Urothelium cell line (cell line): ENCODE data around the gene RAB23.

ENCODE experiments used
- DNase-seq: peaks from one replicate; pipeline ENCODE4 v3.0.0; 2011; ENCODE audit warnings: low spot score, mixed read lengths
- FAIRE-seq: peaks from 2 replicates; lab custom pipeline; 2011; peaks lifted over from hg19 to GRCh38; lab: Jason Lieb, UNC

Gene RAB23

DNA sequence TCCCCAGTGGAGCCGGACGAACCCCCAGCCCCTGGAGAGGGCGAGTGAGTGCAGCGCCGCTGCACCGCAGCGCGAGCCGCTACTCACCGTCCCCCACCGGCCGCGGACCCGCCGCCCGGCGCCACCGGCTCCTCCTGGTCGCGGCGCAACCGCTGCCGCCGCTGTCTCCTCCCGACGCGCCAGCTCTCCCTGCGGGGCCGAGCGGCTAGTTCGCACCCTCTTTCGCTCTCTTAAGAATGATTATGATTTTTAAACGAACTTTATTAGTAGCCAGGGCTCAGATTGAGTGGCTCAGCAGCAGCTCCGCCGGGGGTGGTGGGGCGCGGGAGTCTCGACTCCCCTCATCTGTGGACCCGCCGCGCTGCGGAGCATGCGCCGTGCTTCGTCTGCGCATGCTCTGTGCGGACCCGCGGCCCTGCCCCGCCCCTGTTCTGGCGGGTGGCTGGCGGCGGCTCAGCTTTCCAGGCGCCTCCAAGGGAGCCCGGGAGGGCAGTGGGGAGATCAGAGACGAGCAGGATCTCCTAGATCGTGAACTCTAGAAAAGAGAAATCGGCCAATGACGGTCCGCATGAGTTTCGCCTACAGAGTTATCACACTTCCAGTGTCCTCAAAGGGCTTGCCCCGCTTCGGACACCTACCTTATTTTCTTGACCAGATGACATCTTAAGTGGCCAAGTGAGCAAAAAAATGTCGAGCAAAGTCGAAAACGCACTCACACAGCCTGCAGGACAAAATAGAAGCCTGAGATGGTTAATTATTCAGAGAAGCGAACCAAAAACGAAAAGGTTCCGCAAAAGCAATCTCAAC lies at the start of gene RAB23:
Gene RAB23, minus strand, starts transcription at position 372 of the 807 bp plus-strand sequence. CDS start 11,927 bp downstream, outside the sequence.
- FAIRE-seq (peak; percentile 96), DNase-seq (peak; percentile 98)

DNA sequence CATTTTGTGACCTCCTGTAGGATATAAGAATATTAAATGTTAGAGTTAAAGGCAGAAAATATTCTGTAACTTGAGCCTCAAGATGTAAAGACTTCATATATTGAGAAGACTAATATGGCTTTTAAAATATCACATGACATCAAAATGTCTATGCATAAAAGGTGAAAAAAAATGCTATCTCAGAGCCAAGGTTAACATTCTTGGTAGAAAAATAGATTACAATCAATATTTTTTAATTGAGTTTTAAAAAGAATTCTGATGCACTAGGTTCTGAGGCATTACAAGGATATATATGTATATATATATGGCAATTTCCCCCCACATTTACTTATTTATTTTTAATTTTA lies 46.2 kb upstream of the RAB23 start:
- no peak for DNase-seq
- no peak for FAIRE-seq

DNA sequence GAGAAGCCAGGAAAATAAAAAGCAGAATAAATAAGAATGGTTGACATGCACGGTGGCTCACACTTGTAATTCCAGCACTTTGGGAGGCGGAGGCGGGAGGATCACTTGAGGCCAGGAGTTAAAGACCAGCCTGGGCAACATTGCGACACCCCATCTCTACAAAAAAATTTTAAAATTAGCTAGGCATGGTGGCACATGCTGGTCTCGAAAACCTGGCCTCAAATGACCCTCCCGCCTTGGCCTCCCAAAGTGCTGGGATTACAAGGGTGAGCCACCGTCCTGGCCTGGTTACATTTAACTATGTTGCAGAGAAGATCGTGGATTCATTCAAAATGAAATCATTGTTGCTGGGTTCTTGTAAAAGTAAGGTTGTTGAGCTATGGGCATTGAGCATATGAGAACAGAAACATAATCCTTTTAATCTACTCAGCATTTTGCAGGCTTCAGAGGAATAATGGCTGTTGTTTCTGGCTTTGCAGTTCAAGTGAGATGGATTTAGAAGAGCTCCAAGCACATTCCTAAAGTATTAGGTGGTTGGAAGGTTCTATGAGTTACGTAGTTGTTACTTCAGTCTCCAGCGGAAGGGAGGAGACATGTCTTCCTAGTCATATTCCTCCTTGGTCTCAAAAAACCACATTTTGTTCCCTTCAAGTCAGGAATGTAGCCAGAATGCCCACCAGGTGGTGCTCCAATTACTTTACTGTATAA lies 45.6 kb upstream of the RAB23 start:
- peak; percentile 85 for DNase-seq
- no peak for FAIRE-seq

DNA sequence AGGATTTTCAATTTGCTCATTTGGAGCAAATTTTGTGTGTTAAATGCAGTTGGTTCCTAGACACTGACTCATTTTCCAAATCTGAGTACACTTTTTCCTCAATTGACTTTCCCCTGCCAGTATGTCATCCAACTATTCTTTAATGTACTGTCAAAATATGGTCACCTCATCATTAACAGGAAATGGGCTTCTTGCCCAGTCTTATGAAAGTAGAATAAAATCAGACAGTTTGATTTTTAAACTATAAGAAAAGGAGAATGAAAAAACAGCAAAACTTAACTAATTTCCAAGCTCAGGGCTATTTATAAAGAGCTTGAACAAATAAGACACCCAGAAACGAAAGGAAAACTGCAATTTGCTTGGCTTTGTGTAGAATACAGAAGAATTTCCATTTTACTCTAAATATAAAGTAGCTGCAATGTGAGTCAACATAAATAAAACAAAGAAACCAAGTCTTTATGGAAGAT lies 43.7 kb upstream of the RAB23 start:
- DNase-seq (no peak), FAIRE-seq (no peak)

DNA sequence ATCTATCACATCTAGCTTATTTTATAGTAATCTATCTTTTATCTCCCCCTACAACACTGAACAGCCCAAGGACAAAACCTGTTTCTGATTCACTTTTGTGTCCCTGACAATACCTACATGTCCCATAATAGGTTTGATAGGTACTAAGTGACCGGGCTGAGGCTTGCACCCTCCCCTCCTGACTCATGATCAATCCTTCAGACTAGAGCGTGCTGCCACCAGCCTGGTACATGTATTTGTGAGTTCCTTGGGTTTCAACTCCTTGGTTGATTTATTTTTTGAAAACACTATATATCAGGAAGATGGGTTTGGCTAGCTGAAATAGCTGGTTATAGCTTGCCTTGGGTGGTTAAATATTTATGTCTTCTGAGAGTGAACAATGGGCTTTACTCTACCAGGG lies 41.6 kb upstream of the RAB23 start:
- FAIRE-seq (no peak), DNase-seq (no peak)

DNA sequence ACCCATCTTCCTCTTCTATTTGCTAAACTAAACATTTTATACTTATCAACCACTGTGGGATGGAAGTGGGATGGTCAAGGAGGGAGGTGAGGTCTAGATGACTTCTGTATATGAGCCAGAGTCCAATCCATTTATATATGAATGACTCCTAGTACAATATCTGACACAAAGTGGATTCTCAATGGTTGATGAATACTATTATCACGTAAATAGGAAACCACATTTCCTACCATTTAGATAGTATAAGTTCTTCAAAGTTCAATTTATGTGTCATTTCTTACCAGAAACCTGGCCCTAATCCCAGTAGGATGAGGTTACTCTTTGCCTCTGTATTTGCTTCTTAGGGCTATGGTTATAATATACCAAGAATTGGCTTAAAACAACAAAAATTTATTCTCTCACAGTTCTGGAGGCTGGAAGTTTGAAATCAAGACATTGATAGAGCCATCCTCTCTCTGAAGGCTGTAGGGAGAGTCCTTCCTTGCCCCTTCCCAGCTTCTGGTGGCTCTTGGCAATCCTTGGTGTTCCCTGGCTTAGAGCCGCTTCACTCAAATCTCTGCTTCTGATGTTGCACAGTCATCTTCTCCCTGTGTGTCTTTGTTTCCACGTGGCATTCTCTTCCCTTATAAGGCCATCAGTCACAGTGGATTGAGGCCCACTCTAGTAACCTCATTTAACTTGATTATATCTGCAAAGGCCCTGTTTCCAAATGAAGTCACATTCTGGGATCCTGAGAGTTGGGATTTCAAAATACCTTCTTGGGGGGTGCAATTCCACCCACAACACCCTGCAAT lies 41.0 kb upstream of the RAB23 start:
- no peak for DNase-seq
- FAIRE-seq, result no peak

DNA sequence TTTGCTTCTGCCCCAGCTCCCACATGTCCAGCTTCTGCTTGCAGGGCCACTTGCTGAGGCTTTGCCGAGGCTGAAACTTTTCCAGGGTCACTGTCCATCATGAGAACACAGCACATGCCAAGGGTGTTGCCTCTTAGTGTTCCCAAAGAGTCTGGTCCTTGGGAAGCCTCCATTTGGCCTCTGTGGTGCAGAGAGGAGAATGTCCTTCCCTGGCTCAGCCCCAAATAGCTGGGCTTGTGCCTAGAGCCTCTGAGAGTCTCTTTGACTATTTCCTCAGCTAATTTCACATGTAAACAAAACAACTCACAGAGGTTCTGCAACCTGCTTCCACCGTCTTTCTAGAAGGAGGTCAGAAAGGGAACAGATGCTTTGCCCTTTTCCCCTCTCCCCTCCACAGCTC lies 40.4 kb upstream of the RAB23 start:
- DNase-seq, result no peak
- FAIRE-seq, result no peak

DNA sequence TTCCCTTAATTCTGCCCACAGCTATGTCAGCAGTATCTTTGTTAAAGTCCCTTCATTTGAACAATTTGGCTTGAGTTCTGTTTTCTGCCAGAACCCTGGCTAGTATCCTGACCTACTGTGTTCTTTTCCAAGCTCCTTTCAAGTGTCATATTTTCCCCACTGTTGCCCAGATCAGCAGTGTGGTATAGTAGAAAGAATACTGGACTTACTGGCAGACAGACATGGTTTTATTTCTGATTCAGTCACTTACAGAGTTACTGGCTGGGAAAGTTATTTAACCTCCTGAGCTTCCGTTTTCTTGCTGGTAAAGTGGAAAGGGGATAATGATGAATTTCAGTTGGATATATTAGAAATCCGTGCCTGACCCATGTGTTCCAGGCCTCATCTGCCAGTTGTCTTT lies 39.8 kb upstream of the RAB23 start:
- DNase-seq (no peak), FAIRE-seq (no peak)

DNA sequence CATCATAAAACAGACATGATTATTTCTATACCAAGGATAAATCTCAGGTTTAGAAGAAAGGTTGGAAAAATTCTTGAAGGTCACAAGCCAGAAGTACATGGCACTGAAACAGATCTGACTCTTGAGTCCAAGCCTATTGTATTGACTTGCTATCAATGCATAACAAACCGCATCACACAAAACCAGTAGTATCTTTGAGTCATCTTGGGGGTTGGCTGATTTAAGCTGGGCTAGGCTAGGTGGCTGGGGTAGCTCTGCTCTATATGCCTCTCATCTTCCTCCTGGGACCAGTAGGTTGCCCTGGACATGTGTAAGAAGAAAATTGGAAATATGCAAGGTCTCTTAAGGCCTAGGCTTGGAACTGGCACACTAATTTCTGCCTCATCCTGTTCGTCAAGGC lies 37.0 kb upstream of the RAB23 start:
- no peak for FAIRE-seq
- no peak for DNase-seq

DNA sequence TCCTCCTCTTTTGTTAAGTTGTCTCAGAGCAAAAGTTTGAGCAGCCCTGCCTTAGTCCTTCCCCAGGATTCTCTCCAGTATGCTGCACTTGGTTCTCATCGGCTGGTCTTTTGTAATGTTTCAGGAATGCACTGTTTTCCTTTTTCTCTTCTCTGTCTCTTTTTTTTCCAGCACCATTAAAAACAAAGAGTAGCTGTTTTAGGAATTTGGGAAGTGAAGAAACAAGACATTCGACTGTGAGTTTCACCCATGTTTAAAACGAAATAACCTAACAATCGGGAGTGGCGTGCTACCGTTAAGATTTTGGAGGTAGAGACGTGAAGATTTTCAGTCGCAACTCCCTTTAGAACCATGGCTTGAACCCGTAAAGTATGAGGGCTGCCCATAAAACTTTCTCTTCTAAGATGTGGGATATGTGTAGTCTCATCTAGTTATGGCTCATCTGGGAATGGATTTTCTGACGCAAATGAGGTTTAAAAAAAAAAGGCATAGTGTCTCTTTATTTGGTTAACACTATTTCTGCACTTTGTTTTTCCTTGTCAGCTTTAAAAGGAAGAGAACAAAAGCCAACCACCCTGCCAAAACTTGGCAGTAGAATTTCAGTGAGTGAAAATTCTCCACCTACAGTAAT lies 35.9 kb upstream of the RAB23 start:
- DNase-seq (peak; percentile 46), FAIRE-seq (no peak)

DNA sequence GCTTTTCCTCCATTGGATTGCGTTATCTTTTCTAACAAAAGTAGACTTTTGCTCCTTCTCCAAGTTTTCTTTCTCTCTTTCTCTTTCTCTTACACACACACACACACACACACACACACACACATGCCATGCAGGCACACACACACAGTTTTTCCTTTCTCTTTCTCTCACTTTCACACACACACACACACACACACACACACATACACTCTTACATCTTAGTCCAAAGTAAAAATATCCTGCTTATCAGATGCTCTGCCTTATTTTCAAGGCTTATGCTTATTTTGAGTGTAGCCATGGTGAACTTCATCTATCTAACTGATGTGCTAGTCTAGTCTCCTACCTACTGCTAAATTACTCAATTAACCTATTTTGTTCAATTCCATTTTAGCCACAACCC lies 34.4 kb upstream of the RAB23 start:
- DNase-seq (no peak), FAIRE-seq (no peak)

DNA sequence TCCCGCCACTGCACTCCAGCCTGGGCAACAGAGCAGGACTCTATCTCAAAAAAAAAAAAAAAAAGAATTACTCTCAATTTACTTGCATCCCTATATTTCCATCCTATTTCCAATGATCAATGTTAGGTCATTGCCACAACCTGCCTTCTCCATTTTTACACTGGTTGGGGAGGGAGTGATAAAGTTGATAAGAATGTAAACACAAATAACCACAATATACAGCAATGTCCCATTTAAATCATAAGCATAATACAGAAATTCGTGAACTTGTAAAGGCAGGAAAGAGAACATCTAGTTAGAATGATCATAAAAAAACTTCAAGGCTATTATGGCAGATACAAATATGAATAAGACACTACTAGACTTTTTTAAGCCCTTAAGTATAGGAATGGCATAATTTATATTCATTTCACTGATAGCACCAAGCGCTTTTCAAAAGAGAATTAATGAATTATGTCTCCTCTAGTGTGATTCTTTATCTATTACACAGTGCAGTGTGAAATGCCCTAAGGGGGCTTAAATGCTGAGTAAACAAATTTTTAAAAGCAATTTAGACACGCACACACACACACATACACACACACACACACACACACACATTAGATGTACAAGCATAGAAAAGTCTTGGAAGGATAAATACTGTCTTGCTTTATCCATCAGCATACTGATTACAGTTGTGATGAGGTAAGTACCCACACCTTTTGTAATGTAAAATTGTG lies 33.5 kb upstream of the RAB23 start:
- FAIRE-seq, result no peak

DNA sequence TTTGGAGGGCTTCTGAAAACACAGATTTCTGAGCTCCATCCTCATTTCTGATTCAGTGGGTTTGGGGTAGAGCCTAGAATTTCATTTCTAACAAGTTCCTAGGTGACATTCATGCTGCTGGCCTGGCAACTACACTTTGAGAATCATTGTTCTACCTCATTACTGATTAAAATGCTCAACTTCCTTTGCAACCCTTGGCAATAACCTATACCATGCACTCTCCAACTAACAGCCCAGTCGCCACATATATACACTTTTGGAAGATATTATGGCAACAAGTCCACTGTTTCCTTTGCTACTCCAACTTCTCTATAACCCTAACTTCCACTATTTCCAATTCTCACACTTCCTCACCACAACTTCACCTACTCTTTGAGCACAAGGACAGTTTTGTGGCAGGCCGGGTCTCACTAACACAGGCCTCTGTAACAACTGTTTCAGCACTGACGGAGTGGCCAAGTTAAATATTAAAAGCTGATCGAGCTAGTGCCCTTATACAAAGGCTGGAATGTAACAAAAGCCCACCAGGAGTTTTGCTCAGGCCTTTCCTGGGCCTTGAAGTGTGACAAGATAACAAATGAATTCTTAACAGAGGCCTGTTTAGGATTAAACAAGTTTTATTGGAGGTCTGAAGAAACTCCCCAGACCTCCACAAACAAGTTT lies 32.1 kb upstream of the RAB23 start:
- FAIRE-seq, result no peak
- no peak for DNase-seq

More for the DNA sequence above, 33.5 kb upstream of the RAB23 start:
- DNase-seq, result no peak

DNA sequence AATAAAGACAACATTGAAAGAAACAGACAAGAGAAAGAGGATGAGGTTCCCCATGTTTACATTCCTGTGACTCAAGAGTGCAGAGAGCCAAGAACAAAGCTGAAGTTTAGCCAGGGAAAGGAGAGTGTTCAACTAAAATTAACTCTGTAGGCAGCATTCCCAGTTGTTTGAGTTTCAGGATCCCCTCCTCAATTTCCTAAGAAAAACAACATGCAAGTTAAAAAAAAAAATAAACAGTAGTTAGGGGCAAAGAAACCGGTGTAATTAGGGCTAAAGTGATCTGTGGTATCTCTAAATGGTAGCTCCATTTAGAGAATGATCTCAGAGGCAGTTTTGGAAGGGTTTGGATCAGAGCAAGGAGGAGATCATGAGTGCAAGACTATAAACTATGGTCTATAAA lies 30.9 kb upstream of the RAB23 start:
- DNase-seq (no peak), FAIRE-seq (no peak)

DNA sequence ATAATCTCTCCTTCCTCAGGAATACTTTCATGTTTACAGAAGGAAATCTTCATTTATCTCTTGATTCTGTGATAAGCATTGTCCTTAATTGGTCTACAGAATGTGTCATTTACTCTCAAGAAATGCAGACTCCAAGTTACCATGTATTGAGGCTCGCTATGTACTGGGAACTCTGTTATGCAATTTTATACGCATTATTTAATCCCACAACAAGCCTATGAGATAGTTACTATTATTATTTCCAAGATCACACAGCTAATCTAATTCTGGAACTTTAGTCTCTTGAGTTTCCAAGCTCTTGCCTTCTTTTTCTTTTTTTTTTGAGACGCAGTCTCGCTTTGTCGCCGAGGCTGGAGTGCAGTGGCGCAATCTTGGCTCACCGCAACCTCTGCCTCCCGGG lies 30.0 kb upstream of the RAB23 start:
- DNase-seq (no peak), FAIRE-seq (no peak)

DNA sequence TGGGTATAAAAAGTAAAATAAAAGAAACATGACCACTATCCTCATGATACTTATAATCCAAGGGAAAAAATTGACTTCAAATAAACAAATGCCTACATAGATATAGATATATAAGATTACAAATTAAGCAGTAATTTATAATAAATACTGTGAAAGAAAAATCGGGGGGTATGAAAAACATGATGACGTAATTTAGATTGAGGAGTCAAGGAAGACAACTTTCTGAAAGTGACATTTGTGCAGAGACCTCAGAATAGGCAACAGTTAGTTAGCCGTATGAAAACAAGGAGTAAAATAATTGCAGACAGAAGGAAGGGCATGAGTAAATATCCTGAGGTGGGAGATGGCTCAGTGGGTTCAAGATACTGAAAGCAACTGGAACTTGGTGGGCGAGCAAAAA lies 28.2 kb upstream of the RAB23 start:
- FAIRE-seq (no peak), DNase-seq (no peak)

DNA sequence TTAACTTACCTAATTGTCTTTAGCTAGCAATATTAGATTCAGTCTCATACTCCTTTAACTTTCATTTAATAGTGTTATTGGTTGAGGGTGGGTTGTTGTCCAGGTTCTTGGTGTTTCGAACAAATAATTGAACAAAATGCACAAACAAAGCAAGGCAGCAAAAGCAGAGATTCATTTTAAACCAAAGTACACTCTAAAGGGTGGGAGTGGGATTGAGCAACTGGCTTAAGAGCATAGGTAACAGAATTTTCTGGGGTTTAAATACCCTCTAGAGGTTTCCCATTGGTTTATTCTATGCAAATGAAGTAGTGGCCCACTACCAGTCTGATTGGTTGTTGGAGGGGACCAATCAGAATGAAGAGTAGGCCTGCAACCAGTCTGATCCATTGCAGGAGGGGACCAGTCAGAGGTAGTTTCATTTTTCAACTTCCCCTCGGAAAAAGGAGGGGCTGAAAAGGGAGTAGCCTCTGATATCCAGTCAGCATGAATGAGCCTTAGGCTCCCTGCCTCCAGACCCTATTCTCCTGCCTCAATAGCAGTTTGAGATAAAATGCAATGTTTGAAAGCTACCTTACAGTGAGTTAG lies 26.3 kb upstream of the RAB23 start:
- FAIRE-seq (no peak), DNase-seq (no peak)

DNA sequence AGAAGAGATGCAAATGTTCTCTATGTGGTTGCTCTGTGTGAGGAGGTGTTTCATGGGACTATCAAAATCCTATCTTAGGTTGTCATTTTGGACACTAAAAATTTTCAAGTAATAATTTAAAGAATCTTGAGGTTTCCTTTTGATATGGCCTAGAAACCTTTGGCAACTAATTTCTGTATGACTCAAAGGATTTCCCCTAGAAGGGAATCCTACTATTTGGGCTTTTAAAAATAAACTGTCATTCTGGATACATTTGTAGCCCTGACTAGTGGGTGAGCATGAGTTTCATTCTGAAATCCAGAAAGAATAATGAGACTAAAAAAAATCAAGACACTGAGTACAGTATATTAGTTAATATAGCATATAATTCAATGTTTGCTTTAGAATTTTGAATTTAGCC lies 25.5 kb upstream of the RAB23 start:
- FAIRE-seq, result no peak
- no peak for DNase-seq

DNA sequence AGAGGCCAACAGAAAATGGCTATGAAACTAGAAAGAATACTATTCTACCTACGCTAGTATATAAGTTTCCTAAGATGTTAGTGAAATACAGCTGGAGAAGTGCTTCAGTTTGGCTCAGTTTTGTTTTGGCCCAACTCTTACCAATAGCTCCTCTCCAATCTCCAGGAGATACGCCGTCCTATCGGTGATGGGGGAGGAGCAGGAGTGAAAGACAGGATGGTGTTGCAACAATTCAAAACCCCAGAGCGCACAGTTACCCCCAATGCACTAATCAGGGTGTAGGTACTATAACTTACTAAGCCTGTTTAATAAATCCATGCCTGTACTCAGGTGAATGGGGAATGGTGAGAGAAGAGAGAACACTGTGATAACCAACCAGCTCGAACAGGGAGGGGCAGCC lies 24.2 kb upstream of the RAB23 start:
- no peak for DNase-seq
- FAIRE-seq, result peak; percentile 40

DNA sequence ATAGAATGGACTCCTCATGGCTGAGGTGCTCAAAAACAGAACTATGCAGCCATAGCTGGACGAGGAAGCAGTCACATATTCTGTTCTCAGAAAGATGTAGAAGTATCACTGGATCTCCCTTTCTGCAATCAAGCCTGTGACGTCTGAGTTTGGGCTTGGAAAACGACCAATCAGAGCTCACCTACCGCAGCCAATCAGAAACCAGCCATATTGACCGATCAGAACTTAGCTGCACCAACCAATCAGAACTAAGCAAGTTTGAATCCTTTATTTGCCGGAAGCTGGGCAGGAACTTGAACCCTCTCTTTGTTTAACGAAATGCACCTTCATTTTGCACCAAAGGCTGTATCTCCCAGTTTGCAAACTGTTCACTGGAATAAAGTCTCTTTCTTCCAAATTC lies 21.8 kb upstream of the RAB23 start:
- FAIRE-seq (peak; percentile 61), DNase-seq (no peak)
